ENCODE measurements around the gene GRID1.

DNA sequence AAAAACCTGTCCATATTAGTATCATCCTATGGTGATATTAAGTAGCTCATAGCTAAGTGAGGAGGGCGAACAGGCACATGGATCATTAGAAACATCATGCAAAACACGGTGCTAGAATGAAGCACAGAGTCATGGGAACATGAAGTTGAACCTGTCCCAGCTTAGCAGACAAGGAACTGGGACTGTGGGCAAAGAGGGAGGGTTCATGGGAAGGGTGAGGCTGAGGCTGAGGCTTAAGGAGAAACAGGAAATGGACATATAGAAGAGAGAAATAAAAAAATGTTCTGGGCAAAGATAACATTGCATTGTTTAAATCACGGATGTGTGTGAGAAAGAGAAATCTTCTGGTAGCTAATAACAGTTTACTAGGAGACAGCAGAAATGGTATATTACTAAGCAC, 708.1 kb downstream of the GRID1 start:
- TF ChIP-seq, protein P1, sequence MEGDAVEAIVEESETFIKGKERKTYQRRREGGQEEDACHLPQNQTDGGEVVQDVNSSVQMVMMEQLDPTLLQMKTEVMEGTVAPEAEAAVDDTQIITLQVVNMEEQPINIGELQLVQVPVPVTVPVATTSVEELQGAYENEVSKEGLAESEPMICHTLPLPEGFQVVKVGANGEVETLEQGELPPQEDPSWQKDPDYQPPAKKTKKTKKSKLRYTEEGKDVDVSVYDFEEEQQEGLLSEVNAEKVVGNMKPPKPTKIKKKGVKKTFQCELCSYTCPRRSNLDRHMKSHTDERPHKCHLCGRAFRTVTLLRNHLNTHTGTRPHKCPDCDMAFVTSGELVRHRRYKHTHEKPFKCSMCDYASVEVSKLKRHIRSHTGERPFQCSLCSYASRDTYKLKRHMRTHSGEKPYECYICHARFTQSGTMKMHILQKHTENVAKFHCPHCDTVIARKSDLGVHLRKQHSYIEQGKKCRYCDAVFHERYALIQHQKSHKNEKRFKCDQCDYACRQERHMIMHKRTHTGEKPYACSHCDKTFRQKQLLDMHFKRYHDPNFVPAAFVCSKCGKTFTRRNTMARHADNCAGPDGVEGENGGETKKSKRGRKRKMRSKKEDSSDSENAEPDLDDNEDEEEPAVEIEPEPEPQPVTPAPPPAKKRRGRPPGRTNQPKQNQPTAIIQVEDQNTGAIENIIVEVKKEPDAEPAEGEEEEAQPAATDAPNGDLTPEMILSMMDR (IDR thresholded peaks at IDR 0.05) = no peak
- no peak for TF ChIP-seq POLR2AphosphoS5 (IDR thresholded peaks at IDR 0.05)
